PFSK-1 (cell line): ENCODE results near the gene NMD3.

ENCODE experiments used
- REST ChIP-seq, 2 experiments: IDR thresholded peaks; 2 replicates each; pipeline versions ENCODE4 v1.6.1 to v1.8.0; 2011 to 2012; ENCODE audit warnings: low read depth in 2 of 2, low read length in 2 of 2, control low read depth in 1 of 2, inconsistent platforms in 1 of 2, mild to moderate bottlenecking in 1 of 2, moderate library complexity in 1 of 2; ENCODE audit not compliant: insufficient read depth in 1 of 2
- SIN3A ChIP-seq: IDR thresholded peaks from 2 replicates; pipeline ENCODE4 v1.6.1; 2012; ENCODE audit warnings: mild to moderate bottlenecking, low read length, moderate library complexity, borderline replicate concordance; ENCODE audit not compliant: insufficient read depth

- no peak for TF ChIP-seq REST (IDR thresholded peaks at IDR 0.05; ENCODE audit: insufficient read depth in 1 of 2, low read depth in 2 of 2, low read length in 2 of 2)
- TF ChIP-seq SIN3A = no peak
Measured at GRCh38 chr3:161197855-161198850, 23.0 kb upstream of the NMD3 start.
